Measurements from ENCODE around the gene ZNF318.

The ZNF318 gene

GRCh38 chr6:43335469-43335868, 34.0 kb downstream of the ZNF318 start:
- DNase-seq (ENCODE audit: low read depth, low spot score), result no peak
- H3K36me3 ChIP-seq (ENCODE audit: insufficient read depth, low read length), result peaks cover 27% of the 10 kb centered on the region
- no peaks in the 10 kb centered on the region for H3K9me3 ChIP-seq (ENCODE audit: low read depth, low read length)
- H3K9ac ChIP-seq (ENCODE audit: insufficient read length), result no peak overlapping the region
- no peak overlapping the region for H3K27ac ChIP-seq
- no peak overlapping the region for H3K4me3 ChIP-seq
- TF ChIP-seq EZH2 (IDR thresholded peaks at IDR 0.05) (no peak), POLR2AphosphoS5 (IDR thresholded peaks at IDR 0.05; ENCODE audit: borderline replicate concordance, low read depth, low read length) (no peak), FOXP2 (optimal IDR thresholded peaks at IDR 0.05; ENCODE audit: control extremely low read depth, extremely low read length, insufficient read depth) (no peak)

GRCh38 chr6:43334466-43335095, 34.9 kb downstream of the ZNF318 start:
- no peaks in the 10 kb centered on the region for H3K9me3 ChIP-seq (ENCODE audit: low read depth, low read length)
- no peak overlapping the region for H3K4me3 ChIP-seq
- H3K36me3 ChIP-seq (ENCODE audit: insufficient read depth, low read length), result peaks cover 18% of the 10 kb centered on the region
- no peak overlapping the region for H3K9ac ChIP-seq (ENCODE audit: insufficient read length)
- TF ChIP-seq POLR2AphosphoS5 (IDR thresholded peaks at IDR 0.05; ENCODE audit: borderline replicate concordance, low read depth, low read length) (no peak), EZH2 (IDR thresholded peaks at IDR 0.05) (no peak), FOXP2 (optimal IDR thresholded peaks at IDR 0.05; ENCODE audit: control extremely low read depth, extremely low read length, insufficient read depth) (no peak)
- no peak overlapping the region for H3K27ac ChIP-seq
- DNase-seq (ENCODE audit: low read depth, low spot score), result peak; percentile 66

GRCh38 chr6:43331891-43332290, 37.6 kb downstream of the ZNF318 start:
- H3K36me3 ChIP-seq (ENCODE audit: insufficient read depth, low read length), result no peaks in the 10 kb centered on the region
- no peak overlapping the region for H3K4me3 ChIP-seq
- no peaks in the 10 kb centered on the region for H3K9me3 ChIP-seq (ENCODE audit: low read depth, low read length)
- H3K9ac ChIP-seq (ENCODE audit: insufficient read length), result no peak overlapping the region
- DNase-seq (ENCODE audit: low read depth, low spot score), result no peak
- H3K27ac ChIP-seq, result no peak overlapping the region
- no peak for TF ChIP-seq EZH2 (IDR thresholded peaks at IDR 0.05)
- TF ChIP-seq POLR2AphosphoS5 (IDR thresholded peaks at IDR 0.05; ENCODE audit: borderline replicate concordance, low read depth, low read length), result no peak
- no peak for TF ChIP-seq FOXP2 (optimal IDR thresholded peaks at IDR 0.05; ENCODE audit: control extremely low read depth, extremely low read length, insufficient read depth)

- H3K27ac ChIP-seq, result no peak overlapping the region
- no peaks in the 10 kb centered on the region for H3K36me3 ChIP-seq (ENCODE audit: insufficient read depth, low read length)
- DNase-seq (ENCODE audit: low read depth, low spot score), result no peak
- H3K4me3 ChIP-seq, result no peak overlapping the region
- H3K9me3 ChIP-seq (ENCODE audit: low read depth, low read length), result no peaks in the 10 kb centered on the region
- no peak for TF ChIP-seq EZH2 (IDR thresholded peaks at IDR 0.05)
- no peak for TF ChIP-seq POLR2AphosphoS5 (IDR thresholded peaks at IDR 0.05; ENCODE audit: borderline replicate concordance, low read depth, low read length)
- TF ChIP-seq FOXP2 (optimal IDR thresholded peaks at IDR 0.05; ENCODE audit: control extremely low read depth, extremely low read length, insufficient read depth), result no peak
- H3K9ac ChIP-seq (ENCODE audit: insufficient read length), result no peak overlapping the region
These were observed 38.0 kb downstream of the ZNF318 start for GRCh38 chr6:43331470-43331869.

- Histone ChIP-seq H3K9me3 (ENCODE audit: low read depth, low read length) (no peaks in the 10 kb centered on the region), H3K9ac (ENCODE audit: insufficient read length) (no peak overlapping the region), H3K27ac (no peak overlapping the region), H3K36me3 (ENCODE audit: insufficient read depth, low read length) (no peaks in the 10 kb centered on the region), H3K4me3 (no peak overlapping the region)
- no peak for DNase-seq (ENCODE audit: low read depth, low spot score)
- TF ChIP-seq EZH2 (IDR thresholded peaks at IDR 0.05) (no peak), FOXP2 (optimal IDR thresholded peaks at IDR 0.05; ENCODE audit: control extremely low read depth, extremely low read length, insufficient read depth) (no peak), POLR2AphosphoS5 (IDR thresholded peaks at IDR 0.05; ENCODE audit: borderline replicate concordance, low read depth, low read length) (no peak)
These were observed 40.9 kb downstream of the ZNF318 start for GRCh38 chr6:43328528-43328927.

GRCh38 chr6:43325876-43326275, 43.6 kb downstream of the ZNF318 start:
- Histone ChIP-seq H3K4me3 (no peak overlapping the region), H3K9ac (ENCODE audit: insufficient read length) (no peak overlapping the region), H3K27ac (no peak overlapping the region), H3K36me3 (ENCODE audit: insufficient read depth, low read length) (no peaks in the 10 kb centered on the region), H3K9me3 (ENCODE audit: low read depth, low read length) (no peaks in the 10 kb centered on the region)
- no peak for TF ChIP-seq FOXP2 (optimal IDR thresholded peaks at IDR 0.05; ENCODE audit: control extremely low read depth, extremely low read length, insufficient read depth)
- no peak for TF ChIP-seq POLR2AphosphoS5 (IDR thresholded peaks at IDR 0.05; ENCODE audit: borderline replicate concordance, low read depth, low read length)
- no peak for TF ChIP-seq EZH2 (IDR thresholded peaks at IDR 0.05)
- no peak for DNase-seq (ENCODE audit: low read depth, low spot score)

GRCh38 chr6:43318011-43318410, 51.4 kb downstream of the ZNF318 start:
- TF ChIP-seq POLR2AphosphoS5 (IDR thresholded peaks at IDR 0.05; ENCODE audit: borderline replicate concordance, low read depth, low read length), result no peak
- TF ChIP-seq EZH2 (IDR thresholded peaks at IDR 0.05), result no peak
- TF ChIP-seq FOXP2 (optimal IDR thresholded peaks at IDR 0.05; ENCODE audit: control extremely low read depth, extremely low read length, insufficient read depth), result no peak
- H3K27ac ChIP-seq, result no peak overlapping the region

GRCh38 chr6:43313813-43314212, 55.6 kb downstream of the ZNF318 start:
- no peak for TF ChIP-seq EZH2 (IDR thresholded peaks at IDR 0.05)
- no peak for TF ChIP-seq POLR2AphosphoS5 (IDR thresholded peaks at IDR 0.05; ENCODE audit: borderline replicate concordance, low read depth, low read length)
- no peak for TF ChIP-seq FOXP2 (optimal IDR thresholded peaks at IDR 0.05; ENCODE audit: control extremely low read depth, extremely low read length, insufficient read depth)
- no peak for DNase-seq (ENCODE audit: low read depth, low spot score)
- no peaks in the 10 kb centered on the region for H3K9me3 ChIP-seq (ENCODE audit: low read depth, low read length)
- H3K4me3 ChIP-seq, result no peak overlapping the region
- H3K9ac ChIP-seq (ENCODE audit: insufficient read length), result no peak overlapping the region
- H3K27ac ChIP-seq, result no peak overlapping the region
- H3K36me3 ChIP-seq (ENCODE audit: insufficient read depth, low read length), result no peaks in the 10 kb centered on the region

More at GRCh38 chr6:43318011-43318410, 51.4 kb downstream of the ZNF318 start:
- Histone ChIP-seq H3K36me3 (ENCODE audit: insufficient read depth, low read length) (no peaks in the 10 kb centered on the region), H3K9me3 (ENCODE audit: low read depth, low read length) (no peaks in the 10 kb centered on the region), H3K4me3 (no peak overlapping the region), H3K9ac (ENCODE audit: insufficient read length) (no peak overlapping the region)
- no peak for DNase-seq (ENCODE audit: low read depth, low spot score)

- Histone ChIP-seq H3K9ac (ENCODE audit: insufficient read length) (no peak overlapping the region), H3K9me3 (ENCODE audit: low read depth, low read length) (no peaks in the 10 kb centered on the region), H3K27ac (no peak overlapping the region), H3K4me3 (no peak overlapping the region), H3K36me3 (ENCODE audit: insufficient read depth, low read length) (no peaks in the 10 kb centered on the region)
- DNase-seq (ENCODE audit: low read depth, low spot score), result no peak
- TF ChIP-seq EZH2 (IDR thresholded peaks at IDR 0.05), result no peak
- TF ChIP-seq POLR2AphosphoS5 (IDR thresholded peaks at IDR 0.05; ENCODE audit: borderline replicate concordance, low read depth, low read length), result no peak
- no peak for TF ChIP-seq FOXP2 (optimal IDR thresholded peaks at IDR 0.05; ENCODE audit: control extremely low read depth, extremely low read length, insufficient read depth)
These were observed 57.8 kb downstream of the ZNF318 start for GRCh38 chr6:43311666-43312065.

All from SK-N-MC (cell line).